Activated CD8-positive, alpha-beta T cell treated with anti-CD3 and anti-CD28 coated beads for 36 hours (primary cell): ENCODE data around the gene UBE2C. TPM values are rescaled to one million over a fixed set of nuclear protein-coding genes. Genes with fewer than 3 reads are reported as not detected.
"Not testable (repeated sequence)": the region's sequence is repeated elsewhere in the genome, so short reads cannot be mapped to it uniquely, and the experiment has no call there.

Source experiments
- ATAC-seq: fragments of 200-7000 bp; cut with Tn5 transposase; one replicate; pipeline ENCODE4 v1.10.0; 2021; ENCODE audit warnings: mild to moderate bottlenecking, moderate library complexity
- CTCF ChIA-PET: fragments of 350-600 bp; sonication (Branson Sonifier 250); formaldehyde crosslinking; loops from one replicate; lab custom pipeline; 2021; ENCODE audit warnings: antibody characterized with exemption; lab: Charles Lee
- POLR2A ChIA-PET: fragments of 350-600 bp; sonication (Branson Sonifier 250); formaldehyde crosslinking; loops from one replicate; lab custom pipeline; 2021; ENCODE audit warnings: antibody characterized with exemption; lab: Charles Lee
- DNase-seq: peaks from one replicate; pipeline ENCODE4 v3.0.0-alpha.2; 2020
- H3K27ac Mint-ChIP-seq: one replicate; pipeline ENCODE4 v1.8.0; 2021; ENCODE audit warnings: mild to moderate bottlenecking, mixed read lengths
- H3K27me3 Mint-ChIP-seq: one replicate; pipeline ENCODE4 v1.8.0; 2021; ENCODE audit warnings: mixed read lengths
- H3K36me3 Mint-ChIP-seq: one replicate; pipeline ENCODE4 v1.8.0; 2021; ENCODE audit warnings: low read depth, mixed read lengths
- H3K4me1 Mint-ChIP-seq: one replicate; pipeline ENCODE4 v1.8.0; 2021; ENCODE audit warnings: low read depth, mixed read lengths
- H3K4me3 Mint-ChIP-seq: one replicate; pipeline ENCODE4 v1.8.0; 2021; ENCODE audit warnings: mild to moderate bottlenecking, moderate library complexity, mixed read lengths
- H3K9me3 Mint-ChIP-seq: one replicate; pipeline ENCODE4 v1.8.0; 2021; ENCODE audit warnings: mixed read lengths
- intact Hi-C: fragments of 100-400 bp; cut with micrococcal nuclease; formaldehyde crosslinking; loops from one replicate; pipeline ENCODE4 v1.10.0; 2022
- total RNA-seq, 2 experiments: library from RNA; stranded (reverse); gene quantifications; one replicate each; pipeline ENCODE4 v1.2.3, GENCODE V29; 2021
- TF ChIP-seq, protein P1 (sequence below): fragments of 200-600 bp; IDR thresholded peaks from one replicate; pipeline ENCODE4 v1.8.0; 2022; ENCODE audit warnings: antibody characterized with exemption, mild to moderate bottlenecking

The UBE2C gene
- total RNA-seq, 2 experiments from 2014 or later, result 149 to 151 TPM

DNA sequence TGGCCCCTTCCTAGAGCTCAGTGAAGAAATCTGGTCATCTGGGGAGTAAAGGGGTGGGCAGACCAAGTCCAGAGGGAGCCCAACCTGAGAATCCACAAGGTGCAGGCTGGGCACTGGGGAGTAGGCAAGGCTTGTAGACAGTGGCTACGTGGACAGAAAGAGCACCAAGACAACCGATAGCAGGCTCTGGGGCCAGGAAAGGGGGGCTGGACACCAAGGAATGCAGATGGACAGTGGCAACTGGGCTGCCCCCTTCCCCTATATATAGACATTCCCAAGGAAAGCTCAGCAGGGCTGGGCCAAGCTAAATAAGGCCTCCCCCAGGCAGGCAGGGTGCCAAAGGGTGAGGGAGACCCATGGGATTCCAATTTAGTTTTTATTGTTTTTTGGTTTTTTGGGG, 16.1 kb downstream of the UBE2C start:
- no peak overlapping the region for H3K4me3 Mint-ChIP-seq
- TF ChIP-seq, protein P1, sequence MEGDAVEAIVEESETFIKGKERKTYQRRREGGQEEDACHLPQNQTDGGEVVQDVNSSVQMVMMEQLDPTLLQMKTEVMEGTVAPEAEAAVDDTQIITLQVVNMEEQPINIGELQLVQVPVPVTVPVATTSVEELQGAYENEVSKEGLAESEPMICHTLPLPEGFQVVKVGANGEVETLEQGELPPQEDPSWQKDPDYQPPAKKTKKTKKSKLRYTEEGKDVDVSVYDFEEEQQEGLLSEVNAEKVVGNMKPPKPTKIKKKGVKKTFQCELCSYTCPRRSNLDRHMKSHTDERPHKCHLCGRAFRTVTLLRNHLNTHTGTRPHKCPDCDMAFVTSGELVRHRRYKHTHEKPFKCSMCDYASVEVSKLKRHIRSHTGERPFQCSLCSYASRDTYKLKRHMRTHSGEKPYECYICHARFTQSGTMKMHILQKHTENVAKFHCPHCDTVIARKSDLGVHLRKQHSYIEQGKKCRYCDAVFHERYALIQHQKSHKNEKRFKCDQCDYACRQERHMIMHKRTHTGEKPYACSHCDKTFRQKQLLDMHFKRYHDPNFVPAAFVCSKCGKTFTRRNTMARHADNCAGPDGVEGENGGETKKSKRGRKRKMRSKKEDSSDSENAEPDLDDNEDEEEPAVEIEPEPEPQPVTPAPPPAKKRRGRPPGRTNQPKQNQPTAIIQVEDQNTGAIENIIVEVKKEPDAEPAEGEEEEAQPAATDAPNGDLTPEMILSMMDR, result no peak
- H3K27me3 Mint-ChIP-seq, result peaks cover 11% of the 10 kb centered on the region
- peaks cover 17% of the 10 kb centered on the region for H3K4me1 Mint-ChIP-seq
- ATAC-seq (no peak), DNase-seq (no peak)
- POLR2A ChIA-PET, result no interaction called here
- intact Hi-C loops, result loop anchor here (10.0 kb wide), 1 partner anchor 106 kb away; the partner anchor contains the start of gene PCIF1
- H3K9me3 Mint-ChIP-seq, result no peaks in the 10 kb centered on the region
- H3K27ac Mint-ChIP-seq, result no peak overlapping the region
- no peaks in the 10 kb centered on the region for H3K36me3 Mint-ChIP-seq
- CTCF ChIA-PET, result interaction anchor here (1.1 kb wide), 1 partner anchor 141 kb away, joined by 3 read pairs; no protein-coding TSS in a partner anchor

- H3K4me3 Mint-ChIP-seq, H3K27me3 Mint-ChIP-seq, H3K9me3 Mint-ChIP-seq, ATAC-seq, POLR2A ChIA-PET, H3K27ac Mint-ChIP-seq, H3K36me3 Mint-ChIP-seq, DNase-seq: not testable (repeated sequence)
- H3K4me1 Mint-ChIP-seq, result peaks cover 11% of the 10 kb centered on the region
- CTCF ChIA-PET, result interaction anchor here (1.6 kb wide), 1 partner anchor 31 kb away, joined by 4 read pairs; no protein-coding TSS in a partner anchor
- intact Hi-C loops, result loop anchor here (10.0 kb wide), 1 partner anchor 105 kb away; the partner anchor contains the start of gene PCIF1
Observed at GRCh38 chr20:45829673-45830106, 17.2 kb downstream of the UBE2C start.

GRCh38 chr20:45832619-45833018, 20.2 kb downstream of the UBE2C start:
- Mint-ChIP-seq H3K9me3 (no peaks in the 10 kb centered on the region), H3K27ac (no peak overlapping the region), H3K4me3 (peak overlapping the region; percentile 73), H3K27me3 (no peaks in the 10 kb centered on the region), H3K4me1 (peaks cover 10% of the 10 kb centered on the region), H3K36me3 (no peaks in the 10 kb centered on the region)
- ChIA-PET POLR2A (interaction anchor here (0.9 to 1.6 kb wide), 7 partner anchors 8 to 139 kb away, joined by 3 to 5 read pairs (median 4); partner anchors contain the start of genes CTSA, NEURL2, UBE2C and ZNF335), CTCF (interaction anchor here (1.0 to 1.4 kb wide), 4 partner anchors 33 to 154 kb away, joined by 3 to 8 read pairs (median 4); no protein-coding TSS in a partner anchor)
- TF ChIP-seq, protein P1, result no peak
- ATAC-seq (no peak), DNase-seq (no peak)
- intact Hi-C loops, result no loop called here

- TF ChIP-seq, protein P1, result no peak
- intact Hi-C loops, result no loop called here
- peaks cover 10% of the 10 kb centered on the region for H3K4me1 Mint-ChIP-seq
- no peaks in the 10 kb centered on the region for H3K36me3 Mint-ChIP-seq
- H3K4me3 Mint-ChIP-seq, result peak within 1 kb of the TSS; percentile 73
- CTCF ChIA-PET, result interaction anchor here (1.0 to 1.5 kb wide), 5 partner anchors 9 to 154 kb away, joined by 3 to 8 read pairs (median 5); no protein-coding TSS in a partner anchor
- POLR2A ChIA-PET, result interaction anchor here (0.9 to 1.6 kb wide), 8 partner anchors 9 to 139 kb away, joined by 3 to 5 read pairs (median 4); partner anchors contain the start of genes CTSA, NEURL2, UBE2C and ZNF335
- peak within 1 kb of the TSS; percentile 57 for H3K27ac Mint-ChIP-seq
- H3K27me3 Mint-ChIP-seq, result no peaks in the 10 kb centered on the region
- peak; percentile 78 for ATAC-seq
- no peaks in the 10 kb centered on the region for H3K9me3 Mint-ChIP-seq
- DNase-seq, result peak; percentile 31
Observed at GRCh38 chr20:45833030-45833882, 20.8 kb downstream of the UBE2C start, which contains the start of gene SNX21. SNX21 (plus strand) TSS chr20:45833799; CDS start chr20:45833920, 121 bp downstream.
